NT2/D1 (cell line): ENCODE measurements around the gene CD44.
A peak's percentile ranks its signal among the peaks of the same experiment; 100 is the strongest.
"Not testable (repeated sequence)": the region's sequence is repeated elsewhere in the genome, so short reads cannot be mapped to it uniquely, and the experiment has no call there.

ENCODE experiments used
- DNase-seq: peaks from one replicate; pipeline ENCODE4 v3.0.0-alpha.2; 2011; ENCODE audit warnings: low read depth, low spot score
- H3K27me3 ChIP-seq: 2 replicates; pipeline ENCODE4 v1.6.0; 2011; ENCODE audit warnings: mild to moderate bottlenecking; ENCODE audit not compliant: insufficient read length, insufficient read depth
- H3K36me3 ChIP-seq: 2 replicates; pipeline ENCODE4 v1.6.1; 2011; ENCODE audit warnings: mild to moderate bottlenecking, low read length, mixed read lengths; ENCODE audit not compliant: insufficient read depth, insufficient read length
- H3K4me1 ChIP-seq: 2 replicates; pipeline ENCODE4 v1.5.1; 2011; ENCODE audit not compliant: insufficient read depth, insufficient read length
- H3K4me3 ChIP-seq: 2 replicates; pipeline ENCODE4 v1.5.1; 2011; ENCODE audit warnings: low read depth; ENCODE audit not compliant: insufficient read length
- H3K9ac ChIP-seq: 2 replicates; pipeline ENCODE4 v1.6.0; 2011; ENCODE audit warnings: low read depth; ENCODE audit not compliant: insufficient read length
- H3K9me3 ChIP-seq: 2 replicates; pipeline ENCODE4 v1.5.1; 2011; ENCODE audit warnings: mild to moderate bottlenecking, low read length; ENCODE audit not compliant: insufficient read depth
- SUZ12 ChIP-seq: IDR thresholded peaks from 2 replicates; pipeline ENCODE4 v1.6.1; 2011; ENCODE audit not compliant: insufficient read length, insufficient read depth; ENCODE audit errors: extremely low read depth
- YY1 ChIP-seq: IDR thresholded peaks from 2 replicates; pipeline ENCODE4 v1.6.1; 2011; ENCODE audit not compliant: insufficient read length, insufficient read depth
- ZNF274 ChIP-seq: IDR thresholded peaks from 2 replicates; pipeline ENCODE4 v1.6.1; 2011; ENCODE audit warnings: mild to moderate bottlenecking, low read depth, low read length

The CD44 gene

DNA sequence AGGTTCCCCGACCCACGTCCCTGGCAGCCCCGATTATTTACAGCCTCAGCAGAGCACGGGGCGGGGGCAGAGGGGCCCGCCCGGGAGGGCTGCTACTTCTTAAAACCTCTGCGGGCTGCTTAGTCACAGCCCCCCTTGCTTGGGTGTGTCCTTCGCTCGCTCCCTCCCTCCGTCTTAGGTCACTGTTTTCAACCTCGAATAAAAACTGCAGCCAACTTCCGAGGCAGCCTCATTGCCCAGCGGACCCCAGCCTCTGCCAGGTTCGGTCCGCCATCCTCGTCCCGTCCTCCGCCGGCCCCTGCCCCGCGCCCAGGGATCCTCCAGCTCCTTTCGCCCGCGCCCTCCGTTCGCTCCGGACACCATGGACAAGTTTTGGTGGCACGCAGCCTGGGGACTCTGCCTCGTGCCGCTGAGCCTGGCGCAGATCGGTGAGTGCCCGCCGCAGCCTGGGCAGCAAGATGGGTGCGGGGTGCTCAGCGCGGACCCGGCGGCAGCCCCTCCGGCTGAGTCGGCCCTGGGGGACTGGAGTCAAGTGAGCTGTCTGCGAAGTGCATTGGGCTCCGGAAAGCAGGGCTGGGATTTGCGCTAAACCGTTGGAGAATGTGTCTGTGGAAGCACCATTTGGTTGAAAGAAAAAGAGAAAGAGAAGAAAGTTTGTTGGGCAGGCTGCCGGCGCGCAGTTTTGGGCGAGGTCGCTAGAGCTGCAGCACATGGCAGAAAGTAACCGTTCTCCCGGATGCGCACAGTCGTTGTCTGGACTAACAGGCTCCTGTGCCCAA lies at the start of gene CD44:
Gene CD44 (plus strand): TSS at position 229 of the 779 bp plus-strand sequence. CDS start 133 bp downstream, at position 362.
- Histone ChIP-seq H3K36me3 (peaks cover 26% of the 10 kb centered on the region), H3K4me1 (no peaks in the 10 kb centered on the region), H3K9ac (peak within 1 kb of the TSS; percentile 77), H3K27me3 (peaks cover 30% of the 10 kb centered on the region), H3K9me3 (no peaks in the 10 kb centered on the region), H3K4me3 (peak within 1 kb of the TSS; percentile 76)
- no peak for DNase-seq
- TF ChIP-seq ZNF274 (no peak), YY1 (no peak), SUZ12 (no peak)

DNA sequence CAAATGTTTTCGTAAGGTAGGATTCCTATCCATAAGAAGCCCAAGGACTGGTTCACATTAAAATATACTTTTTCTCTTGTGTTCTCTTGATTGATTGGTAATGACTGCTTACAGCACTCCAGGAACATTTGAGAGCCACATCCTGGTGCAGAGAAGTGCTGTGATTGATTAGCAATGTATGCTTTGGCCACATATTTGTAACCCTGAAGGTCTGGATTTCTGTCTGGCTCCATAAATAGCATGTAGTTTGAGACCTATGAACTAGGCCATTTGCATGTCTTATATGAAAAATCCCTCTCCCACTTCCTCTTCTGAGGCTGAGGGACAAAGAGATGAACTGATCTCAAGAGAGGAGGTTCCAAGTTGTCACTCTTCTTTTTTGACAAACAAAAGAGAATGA lies 49.3 kb upstream of the CD44 start:
- H3K9me3 ChIP-seq = no peaks in the 10 kb centered on the region
- no peaks in the 10 kb centered on the region for H3K27me3 ChIP-seq
- no peak for TF ChIP-seq SUZ12
- no peak for TF ChIP-seq YY1
- TF ChIP-seq ZNF274 = no peak
- no peak for DNase-seq
- H3K36me3 ChIP-seq = no peaks in the 10 kb centered on the region
- H3K4me1 ChIP-seq = no peaks in the 10 kb centered on the region
- H3K9ac ChIP-seq = no peak overlapping the region
- no peak overlapping the region for H3K4me3 ChIP-seq

DNA sequence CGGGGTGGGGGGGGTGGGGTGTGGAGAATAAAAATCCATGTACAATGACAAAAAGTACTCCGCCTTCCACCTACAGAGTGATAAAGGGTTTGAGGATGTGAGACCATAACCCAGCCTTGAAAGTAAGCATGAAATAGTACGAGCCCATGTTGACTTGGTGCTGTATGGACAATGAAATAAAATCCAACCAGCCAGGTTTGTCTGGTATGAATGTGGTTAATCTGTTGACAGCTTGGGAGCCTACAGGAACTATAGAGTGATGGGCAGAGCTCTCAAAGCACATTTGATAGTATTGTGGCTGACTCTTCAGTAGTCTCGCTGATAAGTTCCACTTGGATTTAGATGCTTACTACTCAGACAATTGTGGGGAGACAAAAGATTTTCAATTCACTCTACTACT lies 48.8 kb upstream of the CD44 start:
- Histone ChIP-seq H3K4me3 (no peak overlapping the region), H3K27me3 (no peaks in the 10 kb centered on the region), H3K36me3 (no peaks in the 10 kb centered on the region), H3K9ac (no peak overlapping the region), H3K4me1 (no peaks in the 10 kb centered on the region), H3K9me3 (no peaks in the 10 kb centered on the region)
- TF ChIP-seq YY1 = no peak
- TF ChIP-seq ZNF274 = no peak
- DNase-seq = no peak

DNA sequence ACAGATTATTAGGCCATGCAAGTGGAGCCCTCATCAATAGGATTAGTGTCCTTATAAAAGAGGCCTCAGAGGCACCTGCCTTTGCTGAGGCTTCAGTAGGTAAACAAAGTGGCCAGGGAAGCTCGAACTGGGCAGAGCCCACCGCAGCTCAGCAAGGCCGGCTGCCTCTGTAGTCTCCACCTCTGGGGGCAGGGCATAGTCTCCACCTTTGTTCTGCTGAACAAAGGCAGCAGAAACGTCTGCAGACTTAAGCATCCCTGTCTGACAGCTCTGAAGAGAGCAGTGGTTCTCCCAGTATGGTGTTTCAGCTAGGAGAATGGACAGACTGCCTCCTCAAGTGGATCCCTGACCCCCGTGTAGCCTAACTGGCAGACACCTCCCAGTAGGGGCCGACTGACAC lies 48.0 kb upstream of the CD44 start:
- not testable (repeated sequence) for H3K9me3 ChIP-seq, H3K4me3 ChIP-seq, H3K36me3 ChIP-seq, DNase-seq, H3K9ac ChIP-seq, H3K4me1 ChIP-seq, H3K27me3 ChIP-seq

DNA sequence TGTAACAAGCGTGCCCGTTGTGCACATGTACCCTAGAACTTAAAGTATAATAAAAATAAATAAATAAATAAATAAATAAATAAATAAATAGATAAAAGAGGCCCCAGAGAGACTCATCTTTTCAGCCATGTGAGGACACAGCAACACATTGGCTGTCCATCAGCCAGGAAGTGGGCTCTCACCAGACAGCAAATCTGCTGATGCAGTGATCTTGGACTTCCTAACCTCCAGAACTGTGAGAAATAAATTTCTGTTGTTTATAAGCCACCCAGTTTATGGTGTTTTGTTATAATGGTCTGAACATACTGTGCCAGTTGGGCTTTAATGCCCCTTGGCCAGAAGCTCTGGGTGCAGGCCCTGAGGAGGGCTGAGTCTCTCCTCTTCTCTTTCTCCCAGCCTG lies 42.2 kb upstream of the CD44 start:
- Histone ChIP-seq H3K36me3 (no peaks in the 10 kb centered on the region), H3K9me3 (no peaks in the 10 kb centered on the region), H3K9ac (no peak overlapping the region), H3K27me3 (no peaks in the 10 kb centered on the region), H3K4me1 (peaks cover 4% of the 10 kb centered on the region), H3K4me3 (no peak overlapping the region)
- DNase-seq = no peak
- TF ChIP-seq ZNF274 = no peak
- no peak for TF ChIP-seq SUZ12
- no peak for TF ChIP-seq YY1

DNA sequence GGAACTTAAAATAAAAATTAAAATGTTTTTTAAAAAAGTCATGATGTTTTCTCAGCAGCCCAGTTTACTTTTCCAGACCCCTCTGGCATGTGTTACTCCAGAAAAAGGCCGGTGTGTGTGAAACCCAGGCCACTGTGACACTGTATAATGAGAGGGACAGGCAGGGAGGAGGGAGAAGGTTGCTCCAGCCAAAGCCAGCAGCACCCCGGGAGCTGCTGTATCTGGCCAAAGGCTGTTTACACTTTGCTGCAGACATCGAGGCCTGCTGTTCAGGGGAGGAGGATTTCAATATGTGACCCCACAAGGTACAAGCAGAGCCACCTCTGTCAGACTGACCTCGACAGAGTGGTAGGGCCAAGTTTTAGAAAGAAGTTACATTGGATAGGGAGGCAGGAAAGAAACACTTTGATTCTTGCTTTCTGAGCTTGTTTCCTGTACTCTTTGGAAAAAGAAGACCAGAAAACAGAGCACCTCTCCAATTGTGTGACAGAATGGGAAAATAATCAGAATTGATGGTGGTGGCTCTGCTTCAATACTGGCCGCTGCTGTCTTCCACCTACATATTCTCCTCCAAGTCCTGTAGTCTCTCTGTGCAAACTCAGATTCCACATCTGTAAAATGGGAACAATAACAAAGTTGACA lies 41.0 kb upstream of the CD44 start:
- no peak for DNase-seq
- Histone ChIP-seq H3K9ac (no peak overlapping the region), H3K27me3 (no peaks in the 10 kb centered on the region), H3K9me3 (no peaks in the 10 kb centered on the region), H3K4me1 (peaks cover 4% of the 10 kb centered on the region), H3K36me3 (no peaks in the 10 kb centered on the region), H3K4me3 (no peak overlapping the region)
- TF ChIP-seq ZNF274 (no peak), YY1 (no peak), SUZ12 (no peak)

DNA sequence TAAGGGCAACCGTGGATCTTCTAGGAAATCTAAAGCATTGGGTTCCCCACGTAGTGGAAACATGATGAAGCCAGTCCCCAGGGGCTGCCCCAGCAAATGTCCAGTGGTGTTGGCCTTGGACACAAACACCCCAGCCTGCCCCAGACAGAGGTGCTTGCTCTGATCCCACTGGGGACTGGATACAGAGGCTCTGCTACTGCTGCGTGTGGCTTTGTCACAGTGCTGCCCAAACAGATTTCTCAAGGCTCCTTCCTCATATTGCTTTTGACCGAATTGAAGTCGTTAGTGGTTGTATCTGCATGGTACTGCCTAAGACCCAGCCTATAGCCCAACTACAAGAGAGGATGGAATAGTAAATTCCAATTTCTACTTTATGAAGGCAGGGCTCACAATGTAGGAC lies 40.1 kb upstream of the CD44 start:
- H3K4me3 ChIP-seq = no peak overlapping the region
- 0 out of 2 replicates have a peak, but pooled peaks cover 3% of the 10 kb centered on the region for H3K9me3 ChIP-seq
- H3K4me1 ChIP-seq = peaks cover 4% of the 10 kb centered on the region
- no peaks in the 10 kb centered on the region for H3K27me3 ChIP-seq
- H3K36me3 ChIP-seq = no peaks in the 10 kb centered on the region
- TF ChIP-seq YY1 = no peak
- TF ChIP-seq SUZ12 = no peak
- no peak for TF ChIP-seq ZNF274
- H3K9ac ChIP-seq = no peak overlapping the region
- no peak for DNase-seq
